Raji (cell line): Measurements from ENCODE around the gene UBE2N.

ENCODE experiments used
- POLR2A ChIP-seq: IDR thresholded peaks from 2 replicates; pipeline ENCODE4 v1.6.1; 2011; ENCODE audit warnings: low read depth, low read length, control low read depth; ENCODE audit not compliant: insufficient read depth

Gene UBE2N

DNA sequence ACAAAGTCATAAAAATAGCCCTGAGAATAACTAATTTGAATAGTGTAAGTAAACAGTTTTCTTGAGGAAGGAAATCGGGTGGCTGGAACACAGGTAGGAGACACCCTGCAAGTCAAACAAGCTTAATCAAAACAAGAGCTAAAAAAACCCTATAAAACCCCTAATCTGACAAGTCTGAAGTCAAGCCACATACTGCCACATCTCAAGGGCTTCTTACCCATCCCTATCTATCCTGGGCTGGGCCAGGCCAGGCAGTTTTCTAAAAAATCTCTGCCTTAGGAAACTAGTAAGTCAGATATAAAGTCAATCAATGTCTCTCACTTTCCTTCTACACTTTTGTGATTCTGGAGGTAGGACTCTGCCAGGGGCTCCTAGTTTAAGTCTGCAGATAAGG, 15.3 kb downstream of the UBE2N start:
- TF ChIP-seq POLR2A, result no peak

DNA sequence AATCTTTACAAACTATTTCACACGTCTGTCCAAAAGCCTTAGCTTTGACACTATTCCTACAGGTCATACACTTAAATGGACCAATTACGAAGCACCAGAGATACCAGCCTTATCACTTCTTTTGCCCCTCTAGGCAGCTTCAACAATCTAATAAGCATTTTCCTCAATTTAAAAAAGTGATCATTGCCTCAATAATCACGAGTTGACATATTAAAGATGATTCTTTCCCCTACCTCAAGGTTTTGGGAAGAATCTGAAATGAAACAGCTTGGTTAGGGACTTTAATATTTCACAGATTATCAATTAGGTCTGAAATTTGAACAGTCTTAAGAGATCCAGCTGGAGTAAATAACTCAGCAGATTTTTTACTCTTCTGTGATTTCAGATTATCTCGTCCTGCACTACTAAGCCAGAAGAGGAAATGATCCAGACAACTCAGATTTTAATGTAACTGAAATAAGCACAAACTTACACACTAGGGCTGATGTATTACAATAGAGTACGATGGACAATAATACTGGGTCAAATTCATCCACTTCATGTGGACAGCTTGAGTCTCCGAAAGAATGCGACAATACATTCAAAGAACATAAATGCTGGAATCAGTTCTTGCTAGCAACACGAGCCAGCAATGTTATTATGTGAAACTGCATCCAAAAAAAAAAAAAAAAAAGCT, 15.9 kb downstream of the UBE2N start:
- no peak for TF ChIP-seq POLR2A

- TF ChIP-seq POLR2A, result no peak
Measured at GRCh38 chr12:93422050-93422449, 19.7 kb downstream of the UBE2N start.

- TF ChIP-seq POLR2A, result no peak
Measured at GRCh38 chr12:93419388-93420034, 22.2 kb downstream of the UBE2N start.

GRCh38 chr12:93417967-93418480, 23.7 kb downstream of the UBE2N start:
- no peak for TF ChIP-seq POLR2A

DNA sequence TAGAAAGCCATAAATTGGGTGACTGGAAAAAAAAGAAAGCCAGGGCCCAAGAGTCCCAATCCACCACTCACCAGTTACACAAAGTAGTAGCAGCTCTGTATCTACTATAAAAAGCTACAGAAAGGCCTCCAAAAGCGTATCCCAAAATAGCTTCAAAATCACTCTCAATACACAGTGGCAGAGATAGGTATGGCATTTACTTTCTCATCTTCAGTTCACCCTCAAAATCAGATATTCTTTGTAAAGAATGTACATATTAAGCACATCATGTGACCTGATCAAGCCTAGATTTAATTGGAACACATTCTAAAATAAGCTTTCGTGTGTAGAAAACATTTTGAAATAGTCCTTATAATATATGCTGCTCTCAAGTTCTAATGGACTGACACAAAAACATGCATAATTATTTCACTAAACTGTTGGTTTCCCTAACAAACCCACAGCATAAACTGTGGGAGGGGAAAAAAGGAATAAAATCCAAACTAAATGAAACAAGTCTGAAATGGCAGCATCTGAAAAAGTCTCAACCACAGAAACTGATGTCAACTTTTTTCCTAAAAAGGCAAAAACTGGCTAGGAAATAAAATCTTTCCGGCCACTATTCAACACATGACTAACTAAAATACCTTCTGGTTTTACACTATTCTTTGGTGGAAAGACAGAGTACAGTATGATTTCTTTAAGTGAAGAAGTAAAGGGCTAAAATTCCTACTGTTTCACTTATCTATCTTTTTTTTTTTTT, 25.9 kb downstream of the UBE2N start:
- no peak for TF ChIP-seq POLR2A

DNA sequence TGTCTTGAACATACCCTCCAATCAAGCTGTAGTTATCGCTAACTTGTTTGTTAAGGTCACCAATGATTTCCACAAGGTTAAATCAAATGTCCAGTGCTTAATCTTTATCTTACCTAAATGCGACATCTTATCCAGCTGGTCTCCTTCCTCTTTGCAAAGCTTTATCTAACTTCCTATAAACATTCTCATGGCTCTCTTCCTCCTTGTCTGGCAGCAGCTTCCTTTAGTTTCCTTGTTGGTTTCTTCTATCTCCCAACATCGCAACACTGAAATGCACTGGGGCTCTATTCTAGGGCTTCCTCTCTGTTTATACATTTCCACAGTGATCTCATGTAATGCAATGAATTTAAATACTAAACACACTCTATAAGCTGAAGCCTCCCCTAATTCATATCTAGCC, 28.7 kb downstream of the UBE2N start:
- TF ChIP-seq POLR2A, result no peak

- TF ChIP-seq POLR2A, result no peak
Measured at GRCh38 chr12:93408813-93409212, 32.9 kb downstream of the UBE2N start.

- TF ChIP-seq POLR2A, result no peak
Measured at GRCh38 chr12:93407963-93408283, 33.8 kb downstream of the UBE2N start.

GRCh38 chr12:93407054-93407962, 34.4 kb downstream of the UBE2N start:
- no peak for TF ChIP-seq POLR2A

DNA sequence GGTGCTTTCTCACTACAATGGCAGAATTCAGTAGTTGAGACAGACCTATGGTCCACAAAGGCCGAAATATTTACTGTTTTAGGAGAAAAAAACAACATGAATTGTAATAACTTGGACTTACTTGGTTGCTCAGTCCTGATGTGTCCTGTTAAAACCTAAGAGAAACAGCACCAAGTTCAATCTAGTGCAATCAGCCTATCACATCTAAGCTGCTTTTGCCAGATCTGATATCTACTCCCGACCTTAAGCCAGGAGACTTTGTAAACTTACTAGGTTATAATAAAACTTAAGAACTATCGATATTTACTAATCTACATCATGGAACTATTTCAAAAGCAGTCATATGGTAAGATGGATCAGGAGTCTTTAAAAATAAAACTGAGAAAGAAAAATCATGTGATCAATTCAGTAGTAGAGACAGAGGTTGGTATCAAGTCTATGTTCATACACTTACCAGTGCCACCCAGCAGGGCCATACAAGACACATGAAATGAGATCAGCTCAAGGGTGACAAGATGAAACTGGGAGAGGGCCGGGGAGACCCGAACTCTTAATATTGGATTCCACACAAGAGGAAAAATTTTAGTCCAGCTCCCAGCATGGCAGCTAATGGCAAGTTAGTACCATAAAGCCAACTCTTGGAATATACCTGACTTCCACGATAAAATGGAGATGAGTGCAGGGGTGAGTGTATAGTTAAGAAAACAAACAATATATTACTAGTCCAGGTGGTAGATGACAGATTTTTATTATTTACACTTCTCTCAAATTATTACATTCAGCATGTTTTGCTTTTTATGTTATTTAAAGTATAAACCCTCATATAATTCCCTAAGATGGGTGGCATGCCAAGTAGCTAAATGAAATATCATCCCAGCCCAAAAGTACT, 36.5 kb downstream of the UBE2N start:
- TF ChIP-seq POLR2A, result no peak

DNA sequence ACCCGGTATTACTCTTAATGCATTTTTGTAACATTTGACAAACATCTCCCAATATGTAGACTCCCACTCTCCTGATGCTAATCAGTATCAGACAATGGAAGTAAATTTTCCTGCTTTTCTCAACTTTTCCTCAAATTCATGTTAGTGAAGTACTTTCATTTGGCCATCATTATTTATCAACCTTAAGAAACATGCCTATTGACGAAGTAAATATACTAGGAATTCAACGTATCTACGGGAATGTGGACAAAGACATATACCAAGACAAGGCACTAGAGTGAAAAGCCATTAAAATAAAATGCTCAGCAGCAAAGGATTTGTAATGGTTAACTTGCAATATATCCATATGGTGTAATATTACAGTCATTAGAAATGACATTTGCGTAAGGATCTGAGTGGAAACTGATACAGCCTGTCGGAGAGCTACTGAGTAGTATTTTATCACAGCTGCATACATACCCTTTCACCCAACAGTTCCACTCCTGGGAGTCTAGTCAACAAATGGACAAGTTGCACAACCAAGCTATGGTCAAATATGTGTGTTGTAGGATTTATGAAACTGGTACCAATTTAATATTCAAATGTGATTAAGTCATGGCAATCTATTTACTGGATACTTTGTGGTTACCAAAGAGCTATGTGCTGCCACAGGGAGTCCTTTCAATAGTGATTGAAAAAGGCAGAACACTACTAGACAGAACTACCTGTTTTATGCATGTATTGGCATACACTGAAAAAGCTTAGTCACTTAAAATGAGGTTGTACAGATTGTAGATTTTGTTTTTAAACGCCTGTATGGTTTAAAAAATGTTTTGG, 37.6 kb downstream of the UBE2N start:
- no peak for TF ChIP-seq POLR2A

GRCh38 chr12:93402333-93403311, 39.1 kb downstream of the UBE2N start:
- no peak for TF ChIP-seq POLR2A

DNA sequence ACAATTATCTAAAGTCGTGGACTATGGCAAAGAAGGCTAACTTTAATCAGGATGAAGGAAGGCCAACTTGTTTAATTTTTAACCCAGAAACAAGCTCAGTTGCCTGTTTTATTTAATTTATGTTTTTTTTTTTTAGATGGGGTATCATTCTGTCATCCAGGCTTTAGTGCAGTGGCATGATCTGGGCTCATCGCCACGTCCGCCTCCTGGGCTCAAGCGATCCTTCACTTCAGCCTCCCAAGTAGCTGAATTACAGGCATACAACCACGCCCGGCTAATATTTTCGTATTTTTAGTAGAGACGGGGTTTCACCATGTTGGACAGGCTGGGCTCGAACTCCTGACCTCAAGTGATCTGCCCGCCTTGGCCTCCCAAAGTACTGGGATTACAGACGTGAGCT, 44.3 kb downstream of the UBE2N start:
- TF ChIP-seq POLR2A, result no peak
